ENCODE measurements around the gene COL28A1. TPM values are rescaled to one million over a fixed set of nuclear protein-coding genes. Genes with fewer than 3 reads are reported as not detected.

COL28A1 gene
- total RNA-seq, 1 experiment from 2014 or later, result 1.3 TPM

GRCh38 chr7:7550663-7551062, 15.0 kb upstream of the COL28A1 start:
- H3K36me3 Mint-ChIP-seq (ENCODE audit: insufficient read depth, unreplicated experiment), result no peaks in the 10 kb centered on the region

GRCh38 chr7:7548407-7548806, 12.7 kb upstream of the COL28A1 start:
- H3K36me3 Mint-ChIP-seq (ENCODE audit: insufficient read depth, unreplicated experiment), result no peaks in the 10 kb centered on the region
- no peak for DNase-seq
- H3K4me1 Mint-ChIP-seq (ENCODE audit: low read depth, unreplicated experiment), result peaks cover 26% of the 10 kb centered on the region
- no peaks in the 10 kb centered on the region for H3K27me3 Mint-ChIP-seq (ENCODE audit: unreplicated experiment)
- CTCF ChIA-PET, result no interaction called here
- TF ChIP-seq CTCF (IDR thresholded peaks at IDR 0.05; ENCODE audit: unreplicated experiment), result no peak
- no peak overlapping the region for H3K4me3 Mint-ChIP-seq (ENCODE audit: low read depth, unreplicated experiment)
- H3K9me3 Mint-ChIP-seq (ENCODE audit: low read depth, unreplicated experiment), result no peaks in the 10 kb centered on the region
- no TSS peak for BruUV-seq (replicated peaks)
- H3K27ac Mint-ChIP-seq (ENCODE audit: unreplicated experiment), result no peak overlapping the region
- intact Hi-C loops (cut with micrococcal nuclease; ENCODE audit: unreplicated experiment), result no loop called here

More at GRCh38 chr7:7550663-7551062, 15.0 kb upstream of the COL28A1 start:
- intact Hi-C loops (cut with micrococcal nuclease; ENCODE audit: unreplicated experiment), result no loop called here
- Mint-ChIP-seq H3K27me3 (ENCODE audit: unreplicated experiment) (no peaks in the 10 kb centered on the region), H3K27ac (ENCODE audit: unreplicated experiment) (no peak overlapping the region), H3K4me1 (ENCODE audit: low read depth, unreplicated experiment) (peaks cover 26% of the 10 kb centered on the region), H3K9me3 (ENCODE audit: low read depth, unreplicated experiment) (no peaks in the 10 kb centered on the region), H3K4me3 (ENCODE audit: low read depth, unreplicated experiment) (no peak overlapping the region)
- DNase-seq, result no peak
- CTCF ChIA-PET, result interaction anchor here (0.7 to 1.6 kb wide), 3 partner anchors 12 to 18 kb away, joined by 3 to 8 read pairs (median 4); no protein-coding TSS in a partner anchor
- BruUV-seq (replicated peaks), result no TSS peak
- TF ChIP-seq CTCF (IDR thresholded peaks at IDR 0.05; ENCODE audit: unreplicated experiment), result no peak

GRCh38 chr7:7542251-7542835, 6.7 kb upstream of the COL28A1 start:
- CTCF ChIA-PET, result interaction anchor here (2.7 kb wide), 1 partner anchor 118 kb away, joined by 13 read pairs; no protein-coding TSS in a partner anchor
- Mint-ChIP-seq H3K27me3 (ENCODE audit: unreplicated experiment) (no peaks in the 10 kb centered on the region), H3K4me3 (ENCODE audit: low read depth, unreplicated experiment) (no peak overlapping the region), H3K36me3 (ENCODE audit: insufficient read depth, unreplicated experiment) (no peaks in the 10 kb centered on the region), H3K4me1 (ENCODE audit: low read depth, unreplicated experiment) (peaks cover 18% of the 10 kb centered on the region), H3K27ac (ENCODE audit: unreplicated experiment) (no peak overlapping the region), H3K9me3 (ENCODE audit: low read depth, unreplicated experiment) (no peaks in the 10 kb centered on the region)
- no peak for DNase-seq
- BruUV-seq (replicated peaks), result no TSS peak
- intact Hi-C loops (cut with micrococcal nuclease; ENCODE audit: unreplicated experiment), result loop anchor here (5.0 kb wide), 1 partner anchor 575 kb away; no protein-coding TSS in a partner anchor
- TF ChIP-seq CTCF (IDR thresholded peaks at IDR 0.05; ENCODE audit: unreplicated experiment), result no peak

- intact Hi-C loops (cut with micrococcal nuclease; ENCODE audit: unreplicated experiment), result loop anchor here (2.0 to 5.0 kb wide), 3 partner anchors 357 to 572 kb away; partner anchors contain the start of gene C1GALT1
- no peak for DNase-seq
- no peak for TF ChIP-seq CTCF (IDR thresholded peaks at IDR 0.05; ENCODE audit: unreplicated experiment)
- no peaks in the 10 kb centered on the region for H3K27me3 Mint-ChIP-seq (ENCODE audit: unreplicated experiment)
- BruUV-seq (replicated peaks), result no TSS peak
- no peak overlapping the region for H3K27ac Mint-ChIP-seq (ENCODE audit: unreplicated experiment)
- no peaks in the 10 kb centered on the region for H3K36me3 Mint-ChIP-seq (ENCODE audit: insufficient read depth, unreplicated experiment)
- peaks cover 24% of the 10 kb centered on the region for H3K4me1 Mint-ChIP-seq (ENCODE audit: low read depth, unreplicated experiment)
- CTCF ChIA-PET, result no interaction called here
- no peak overlapping the region for H3K4me3 Mint-ChIP-seq (ENCODE audit: low read depth, unreplicated experiment)
- no peaks in the 10 kb centered on the region for H3K9me3 Mint-ChIP-seq (ENCODE audit: low read depth, unreplicated experiment)
Observed at GRCh38 chr7:7539711-7540110, 4.0 kb upstream of the COL28A1 start.
